ENCODE measurements around the gene CSK.

Gene CSK

DNA sequence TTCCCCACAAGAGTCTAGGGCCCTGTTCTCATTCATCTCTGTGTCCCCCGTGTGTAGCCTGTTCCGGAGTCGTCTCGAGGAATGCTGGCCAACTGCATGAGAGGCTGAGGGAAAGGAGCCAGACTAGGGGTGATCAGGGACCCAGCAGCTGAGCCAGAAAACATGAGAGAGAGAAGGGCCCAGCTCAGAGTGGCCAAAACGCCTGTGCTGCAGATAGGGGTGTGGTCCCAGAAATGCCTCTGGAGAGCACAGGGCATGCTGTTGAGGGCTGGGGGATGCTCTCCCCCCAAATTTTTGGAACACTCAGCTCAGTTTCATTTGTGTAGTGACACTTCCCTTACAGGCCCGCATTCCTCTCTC, 19.1 kb upstream of the CSK start:
- TF ChIP-seq CTCF (conservative IDR thresholded peaks at IDR 0.05; ENCODE audit: low read length): no peak
- DNase-seq (ENCODE audit: low read depth): no peak
- no peak overlapping the region for H3K4me3 ChIP-seq (ENCODE audit: low read length)

DNA sequence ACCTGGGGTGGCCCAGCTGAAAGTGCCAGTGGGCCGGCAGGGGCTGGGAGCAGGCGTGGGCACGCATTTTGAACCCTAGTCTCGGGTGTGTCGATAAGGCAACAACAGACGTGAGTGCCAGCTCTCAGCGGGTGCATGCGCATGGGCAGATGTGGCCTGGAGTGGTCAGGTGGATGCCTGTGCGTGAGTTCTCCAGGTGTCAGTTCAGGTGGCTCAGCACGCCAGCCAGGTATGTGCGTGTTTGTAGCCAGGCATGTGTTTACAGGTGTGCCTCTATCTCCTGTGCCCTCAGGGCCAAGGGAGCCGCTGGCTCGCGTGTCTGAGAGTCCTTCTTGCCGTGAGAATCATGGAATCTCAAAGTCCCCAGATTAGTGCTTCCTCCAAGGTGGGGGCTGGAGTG, 18.5 kb upstream of the CSK start:
- DNase-seq (ENCODE audit: low read depth): no peak
- H3K4me3 ChIP-seq (ENCODE audit: low read length): no peak overlapping the region

GRCh38 chr15:74767167-74768098, 14.4 kb upstream of the CSK start:
- DNase-seq (ENCODE audit: low read depth): no peak
- no peak for TF ChIP-seq CTCF (conservative IDR thresholded peaks at IDR 0.05; ENCODE audit: low read length)
- H3K4me3 ChIP-seq (ENCODE audit: low read length): no peak overlapping the region

More for the DNA sequence above, 18.5 kb upstream of the CSK start:
- no peak for TF ChIP-seq CTCF (conservative IDR thresholded peaks at IDR 0.05; ENCODE audit: low read length)

GRCh38 chr15:74768099-74768770, 13.6 kb upstream of the CSK start:
- TF ChIP-seq CTCF (conservative IDR thresholded peaks at IDR 0.05; ENCODE audit: low read length): no peak
- DNase-seq (ENCODE audit: low read depth): no peak
- peak overlapping the region; percentile 20; the same call in 1 of the 2 replicates for H3K4me3 ChIP-seq (ENCODE audit: low read length)

- peak; percentile 72 for TF ChIP-seq CTCF (conservative IDR thresholded peaks at IDR 0.05; ENCODE audit: low read length)
- H3K4me3 ChIP-seq (ENCODE audit: low read length): peak overlapping the region; percentile 20
- DNase-seq (ENCODE audit: low read depth): peak; percentile 23
Observed at GRCh38 chr15:74768771-74769342, 13.0 kb upstream of the CSK start.

GRCh38 chr15:74769463-74770025, 12.3 kb upstream of the CSK start:
- no peak overlapping the region for H3K4me3 ChIP-seq (ENCODE audit: low read length)
- 0 out of 2 replicates have a peak, but pooled peaks have one; percentile 0 for TF ChIP-seq CTCF (conservative IDR thresholded peaks at IDR 0.05; ENCODE audit: low read length)
- no peak for DNase-seq (ENCODE audit: low read depth)

Measured in AG10803 (cell line).